GM21381 (cell line): ENCODE data around the gene SEMA6B.
"Not testable (repeated sequence)": the region's sequence is repeated elsewhere in the genome, so short reads cannot be mapped to it uniquely, and the experiment has no call there.

ENCODE experiments used
- ATAC-seq: cut with Tn5 transposase; IDR thresholded peaks from one replicate; pipeline ENCODE4 v1.9.1; 2021; ENCODE audit warnings: mild to moderate bottlenecking, moderate library complexity; ENCODE audit not compliant: unreplicated experiment

SEMA6B gene, protein sequence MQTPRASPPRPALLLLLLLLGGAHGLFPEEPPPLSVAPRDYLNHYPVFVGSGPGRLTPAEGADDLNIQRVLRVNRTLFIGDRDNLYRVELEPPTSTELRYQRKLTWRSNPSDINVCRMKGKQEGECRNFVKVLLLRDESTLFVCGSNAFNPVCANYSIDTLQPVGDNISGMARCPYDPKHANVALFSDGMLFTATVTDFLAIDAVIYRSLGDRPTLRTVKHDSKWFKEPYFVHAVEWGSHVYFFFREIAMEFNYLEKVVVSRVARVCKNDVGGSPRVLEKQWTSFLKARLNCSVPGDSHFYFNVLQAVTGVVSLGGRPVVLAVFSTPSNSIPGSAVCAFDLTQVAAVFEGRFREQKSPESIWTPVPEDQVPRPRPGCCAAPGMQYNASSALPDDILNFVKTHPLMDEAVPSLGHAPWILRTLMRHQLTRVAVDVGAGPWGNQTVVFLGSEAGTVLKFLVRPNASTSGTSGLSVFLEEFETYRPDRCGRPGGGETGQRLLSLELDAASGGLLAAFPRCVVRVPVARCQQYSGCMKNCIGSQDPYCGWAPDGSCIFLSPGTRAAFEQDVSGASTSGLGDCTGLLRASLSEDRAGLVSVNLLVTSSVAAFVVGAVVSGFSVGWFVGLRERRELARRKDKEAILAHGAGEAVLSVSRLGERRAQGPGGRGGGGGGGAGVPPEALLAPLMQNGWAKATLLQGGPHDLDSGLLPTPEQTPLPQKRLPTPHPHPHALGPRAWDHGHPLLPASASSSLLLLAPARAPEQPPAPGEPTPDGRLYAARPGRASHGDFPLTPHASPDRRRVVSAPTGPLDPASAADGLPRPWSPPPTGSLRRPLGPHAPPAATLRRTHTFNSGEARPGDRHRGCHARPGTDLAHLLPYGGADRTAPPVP

DNA sequence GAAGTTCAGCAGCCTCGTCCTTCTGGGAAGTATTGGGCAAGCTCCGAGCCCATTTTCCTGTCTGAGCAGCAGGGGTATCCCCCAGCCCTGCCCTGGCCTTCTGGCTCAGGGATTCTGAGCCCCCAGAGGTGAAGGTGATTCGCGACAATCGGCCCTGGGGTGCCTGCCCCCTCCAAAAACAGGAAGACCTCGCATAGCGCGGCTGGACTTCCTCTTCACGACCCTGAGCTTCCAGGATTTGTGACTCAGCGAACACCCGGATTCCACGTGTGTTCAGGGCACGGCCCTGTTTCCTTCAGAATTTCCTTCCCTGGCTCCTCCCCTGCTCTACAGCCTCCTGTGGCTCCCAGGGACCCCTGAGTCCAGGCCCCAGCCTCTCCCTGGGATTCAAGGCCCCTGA is at the start of gene SEMA6B:
Gene SEMA6B (minus strand): TSS at position 116 of the 400 bp plus-strand sequence. CDS start 1,227 bp downstream, outside the sequence.
- ATAC-seq = no peak

DNA sequence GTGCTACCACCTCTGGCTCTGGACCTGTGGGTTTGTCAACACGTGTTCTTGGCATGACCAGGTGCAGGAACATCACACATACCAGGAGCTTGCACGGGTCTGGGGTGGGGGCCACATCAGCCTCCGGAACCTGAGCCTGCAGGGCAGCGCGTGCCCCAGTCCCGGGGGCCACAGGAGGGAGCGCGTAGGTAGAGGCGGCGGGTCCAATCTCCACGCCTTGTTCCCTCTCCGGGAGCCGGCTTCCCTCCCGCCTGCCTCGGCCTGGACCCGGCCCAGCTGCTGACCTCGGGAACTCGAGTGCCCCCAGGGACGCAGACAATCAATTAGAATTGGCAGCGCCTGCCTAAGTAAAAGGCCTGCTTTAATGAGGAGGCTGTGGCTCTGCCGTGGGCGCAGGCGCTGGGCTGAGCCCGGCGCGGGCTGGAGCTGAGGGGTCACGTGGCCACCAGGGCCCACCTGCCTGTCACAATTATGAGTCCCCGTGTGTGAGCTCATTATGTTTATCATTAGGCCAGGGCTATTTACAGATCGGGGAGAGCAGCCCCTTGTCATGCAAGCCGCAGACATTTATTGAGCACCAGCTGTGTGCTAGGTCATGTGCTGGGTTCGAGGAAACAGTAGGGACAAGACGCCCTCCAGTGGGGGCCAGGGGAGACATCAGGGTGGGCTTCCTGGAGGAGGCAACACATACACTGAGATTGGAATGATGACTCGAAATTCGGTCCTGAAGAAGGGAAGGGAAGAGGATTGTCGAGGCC is 47.6 kb upstream of the SEMA6B start:
- ATAC-seq = no peak

DNA sequence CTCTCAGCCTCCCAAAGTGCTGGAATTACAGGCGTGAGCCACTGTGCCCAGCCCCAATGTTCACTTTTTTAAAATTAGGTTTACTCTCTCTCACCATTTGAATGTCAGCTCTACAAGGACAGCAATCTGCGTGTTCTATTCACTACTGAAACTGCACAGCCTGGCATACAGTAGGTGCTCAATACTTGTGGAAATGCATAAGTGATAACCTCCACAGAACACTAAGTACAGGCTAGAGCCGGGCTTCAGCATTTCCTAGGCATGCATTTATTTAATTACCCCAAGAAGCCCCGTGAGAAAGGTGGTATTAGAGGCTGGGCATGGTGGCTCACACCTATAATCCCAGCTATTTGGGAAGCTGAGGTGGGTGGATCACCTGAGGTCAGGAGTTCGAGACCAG is 46.7 kb upstream of the SEMA6B start:
- no peak for ATAC-seq

DNA sequence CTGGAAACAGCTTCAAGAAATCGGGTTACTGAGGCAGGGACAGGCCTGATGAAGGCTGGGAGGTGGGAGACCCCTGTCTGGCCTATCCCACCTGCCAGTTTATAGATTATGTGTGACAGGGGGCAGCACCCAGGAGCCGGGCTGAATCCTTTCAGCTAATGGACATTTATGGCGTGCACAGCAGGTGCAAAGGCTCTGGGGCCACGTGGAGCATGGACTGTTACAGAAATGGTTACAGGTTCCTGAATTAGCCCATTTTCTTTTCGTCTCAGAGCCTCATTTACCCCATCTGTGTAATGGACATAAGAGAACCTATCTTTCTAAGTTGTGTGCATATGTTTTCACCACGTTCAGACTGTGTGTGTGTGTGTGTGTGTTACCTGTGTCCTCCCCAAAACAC is 45.4 kb upstream of the SEMA6B start:
- no peak for ATAC-seq

DNA sequence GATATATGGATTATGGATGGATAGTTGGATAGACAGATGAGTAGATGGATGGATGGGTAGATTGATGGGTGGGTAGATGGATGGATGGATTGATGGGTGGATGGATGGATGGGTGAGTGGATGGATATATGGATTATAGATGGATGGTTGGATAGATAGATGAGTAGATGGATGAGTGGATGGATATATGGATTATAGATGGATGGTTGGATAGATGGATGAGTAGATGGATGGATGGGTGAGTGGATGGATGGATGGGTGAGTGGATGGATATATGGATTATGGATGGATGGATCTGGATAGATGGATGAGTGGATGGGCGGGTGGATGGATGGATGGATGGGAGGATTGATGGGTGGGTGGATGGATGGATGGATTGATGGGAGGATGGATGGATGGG is 43.4 kb upstream of the SEMA6B start:
- ATAC-seq = no peak

DNA sequence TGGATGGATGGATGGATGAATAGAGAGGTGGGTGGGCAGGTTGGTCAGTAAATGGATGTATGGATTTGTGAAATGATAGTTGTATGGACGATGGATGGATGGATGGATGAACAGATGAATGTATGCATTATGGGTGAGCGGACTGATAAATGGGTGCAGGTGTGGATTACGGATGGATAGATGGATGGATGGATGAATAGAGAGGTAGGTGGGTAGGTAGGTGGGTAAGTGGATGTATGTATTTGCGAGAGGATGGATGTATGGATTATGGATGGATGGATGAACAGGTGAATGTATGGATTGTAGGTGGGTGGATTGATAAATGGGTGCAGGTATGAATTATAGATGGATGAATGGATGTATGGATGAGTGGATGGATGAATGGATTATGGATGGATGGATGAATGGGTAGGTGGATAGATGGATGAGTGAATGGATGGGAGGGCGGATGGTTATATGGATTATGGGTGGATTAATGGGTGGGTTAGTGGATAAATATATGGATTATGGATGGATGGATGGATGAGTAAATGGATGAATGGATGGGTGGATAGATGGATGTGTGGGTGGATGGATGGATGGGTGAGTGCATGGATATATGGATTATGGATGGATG is 42.8 kb upstream of the SEMA6B start:
- no peak for ATAC-seq

DNA sequence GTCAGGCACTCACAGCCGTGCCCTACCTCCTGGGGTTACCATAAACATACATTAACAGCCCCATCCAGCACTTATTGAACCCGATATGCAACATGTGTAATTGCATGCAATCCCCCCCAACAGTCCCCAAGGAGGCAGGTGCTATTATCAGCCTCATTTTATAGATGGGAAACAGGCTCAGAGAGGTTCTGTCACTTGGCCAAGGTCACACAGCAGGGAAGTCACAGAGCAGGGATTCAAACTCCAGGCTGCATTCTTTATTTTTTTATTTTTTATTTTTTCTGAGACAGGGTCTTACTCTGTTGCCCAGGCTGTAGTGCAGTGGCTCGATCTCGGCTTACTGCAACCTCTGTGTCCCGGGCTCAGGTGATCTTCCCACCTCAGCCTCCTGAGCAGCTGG is 41.4 kb upstream of the SEMA6B start:
- ATAC-seq = no peak

DNA sequence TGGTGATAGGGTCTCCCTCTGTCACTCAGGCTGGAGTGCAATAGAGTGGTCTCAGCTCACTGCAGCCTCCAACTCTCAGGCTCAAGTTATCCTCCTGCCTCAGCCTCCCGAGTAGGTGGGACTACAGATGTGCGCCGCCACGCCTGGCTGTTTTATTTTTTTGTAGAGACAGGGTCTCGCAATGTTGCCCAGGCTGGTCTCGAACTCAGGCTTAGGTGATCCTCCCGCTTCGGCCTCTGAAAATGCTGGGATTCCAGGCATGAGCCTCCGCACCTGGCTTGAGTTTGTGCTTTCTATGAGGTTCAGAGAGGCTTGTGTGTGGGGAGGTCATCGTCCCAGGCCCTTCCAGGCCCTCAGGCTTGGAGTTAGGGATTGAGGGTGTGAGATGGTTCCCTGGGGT is 40.6 kb upstream of the SEMA6B start:
- no peak for ATAC-seq

DNA sequence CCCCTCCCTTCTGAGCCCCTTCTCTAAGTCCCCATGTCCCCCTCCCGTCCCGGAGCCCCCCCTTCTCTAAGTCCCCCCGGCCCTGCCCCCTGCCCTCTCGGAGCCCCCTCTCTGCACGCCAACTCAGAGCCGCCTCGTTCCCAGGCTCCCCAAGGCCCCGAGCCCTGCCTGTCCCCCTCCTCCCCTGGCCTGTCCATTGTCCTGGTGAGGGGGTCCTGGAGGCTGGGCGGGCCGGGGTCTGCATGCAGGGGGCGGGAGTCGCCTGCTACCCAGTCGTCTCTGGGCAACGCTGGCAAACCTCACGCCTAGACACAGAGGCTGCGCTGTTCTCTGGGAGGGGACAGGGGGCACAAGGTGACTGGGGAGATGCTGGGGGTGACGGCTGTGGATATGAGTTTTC is 39.2 kb upstream of the SEMA6B start:
- ATAC-seq = no peak

DNA sequence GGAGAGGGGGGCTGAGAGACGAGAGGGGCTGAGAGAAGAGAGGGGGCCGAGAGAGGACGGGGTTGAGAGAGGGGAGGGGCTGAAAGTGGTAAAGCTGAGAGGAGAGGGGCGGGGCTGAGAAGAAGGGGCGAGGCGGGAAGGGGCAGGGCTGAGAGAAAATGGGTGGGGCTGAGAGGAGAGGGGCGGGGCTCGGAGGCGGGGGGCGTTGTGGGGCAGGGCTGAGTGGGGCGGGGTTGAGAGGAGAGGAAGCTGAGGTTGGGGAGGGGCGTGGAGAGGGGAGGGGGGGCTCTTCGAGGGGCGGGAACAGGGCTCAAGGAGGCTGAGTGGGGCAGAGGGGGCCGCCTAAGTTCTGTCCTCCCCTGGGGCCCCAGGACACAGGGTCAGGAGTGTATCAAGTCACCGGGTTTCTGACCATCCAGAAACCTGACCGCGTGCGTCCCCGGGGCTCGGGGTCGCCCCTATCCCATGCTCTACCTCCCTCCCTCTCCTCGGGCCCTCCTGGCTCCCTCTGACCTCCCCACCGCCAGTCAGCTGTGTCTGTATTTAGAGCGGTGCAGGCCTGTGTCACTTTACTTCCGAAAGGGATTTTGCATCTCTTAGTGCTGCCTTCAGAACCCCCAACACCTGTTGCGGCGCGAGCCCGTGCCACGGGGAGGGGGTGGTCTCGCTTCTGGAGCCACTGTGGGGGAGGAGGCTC is 38.6 kb upstream of the SEMA6B start:
- ATAC-seq = no peak

DNA sequence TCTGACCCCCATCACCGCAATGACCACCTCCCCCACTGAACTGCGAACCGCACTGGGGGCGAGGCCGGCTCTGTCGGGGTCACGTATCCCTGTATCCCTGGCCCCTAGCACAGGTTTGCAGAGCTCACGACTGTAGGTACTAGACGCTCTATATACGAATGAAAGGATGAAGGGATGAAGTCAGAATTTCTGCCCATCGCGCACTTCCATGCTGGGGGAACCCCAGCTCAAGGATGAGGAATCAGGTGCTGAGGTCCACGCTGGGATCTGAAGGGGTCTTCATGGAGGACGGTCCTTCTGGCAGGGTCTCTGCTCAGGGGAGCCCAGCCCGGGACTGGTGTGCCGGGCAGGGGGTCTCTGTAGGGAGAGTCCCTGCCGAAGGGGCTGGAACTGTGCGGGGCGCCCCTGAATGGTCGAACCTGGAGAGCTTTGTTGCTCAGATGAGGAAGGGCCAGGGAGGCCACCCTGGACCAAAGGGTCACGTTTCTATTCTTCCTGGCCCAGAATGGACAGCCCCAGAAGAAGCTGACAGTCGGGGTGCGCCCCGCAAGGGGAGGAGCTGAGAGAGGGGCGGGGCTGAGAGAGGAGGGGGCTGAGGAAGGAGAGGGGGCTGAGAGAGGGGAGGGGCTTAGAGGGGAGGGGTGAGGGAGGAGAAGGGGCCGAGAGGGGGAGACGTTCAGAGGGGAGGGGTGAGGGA is 37.9 kb upstream of the SEMA6B start:
- no peak for ATAC-seq

DNA sequence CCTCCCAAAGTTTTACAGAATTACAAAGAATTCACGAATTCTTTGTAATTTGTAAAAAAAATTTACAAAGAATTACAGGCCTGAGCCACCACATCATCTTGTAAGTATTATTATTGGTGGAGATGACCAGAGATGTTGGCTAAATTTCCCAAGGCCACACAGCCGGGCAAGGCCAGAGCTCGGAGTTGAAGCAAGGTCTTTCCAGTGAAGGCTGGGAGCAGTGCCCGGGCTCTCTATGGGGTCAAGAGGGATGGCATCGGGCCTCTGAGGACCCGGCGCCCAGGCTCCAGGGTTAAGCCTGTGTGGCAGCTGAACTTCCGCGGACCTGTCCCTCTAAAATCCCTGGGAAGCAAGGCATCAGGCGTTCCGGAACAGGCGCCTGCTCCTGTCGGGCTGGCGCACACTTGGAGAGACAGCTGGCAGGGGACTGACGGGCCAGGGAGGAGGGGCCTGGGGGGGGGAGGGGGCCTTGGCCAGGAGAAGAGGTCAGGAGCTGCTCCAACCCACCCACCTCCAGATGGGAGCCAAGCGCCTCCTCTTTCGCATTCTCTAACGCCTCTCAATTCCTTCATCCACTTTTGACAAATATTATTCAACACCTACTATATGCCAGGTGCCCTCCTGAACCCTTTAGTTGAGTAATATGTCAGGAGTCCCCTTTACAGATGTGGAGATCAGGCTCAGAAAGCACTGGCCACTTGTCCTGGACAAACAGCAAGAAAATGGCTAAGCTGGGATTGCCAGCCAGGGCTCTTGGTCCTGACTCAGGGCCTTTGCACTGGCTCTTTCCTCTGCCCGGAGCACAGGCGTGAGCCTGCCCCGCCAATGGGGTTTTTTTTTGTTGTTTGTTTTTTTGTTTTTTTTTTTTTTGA is 36.8 kb upstream of the SEMA6B start:
- no peak for ATAC-seq

DNA sequence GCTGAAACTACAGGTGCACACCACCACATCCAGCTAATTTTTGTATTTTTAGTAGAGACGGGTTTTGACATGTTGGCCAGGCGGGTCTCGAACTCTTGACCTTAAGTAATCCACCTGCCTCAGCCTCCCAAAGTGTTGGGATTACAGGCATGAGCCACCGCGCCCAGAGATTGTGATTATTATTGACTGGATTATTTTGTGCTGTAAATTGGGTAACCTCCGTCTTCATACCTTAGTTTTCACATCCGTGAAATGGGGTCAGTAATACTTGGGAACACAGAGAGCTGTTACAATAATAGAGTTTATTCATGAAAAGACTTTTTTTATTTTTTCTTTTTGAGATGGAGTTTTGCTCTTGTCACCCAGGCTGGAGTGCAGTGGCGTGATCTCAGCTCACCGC is 35.7 kb upstream of the SEMA6B start:
- ATAC-seq = not testable (repeated sequence)

DNA sequence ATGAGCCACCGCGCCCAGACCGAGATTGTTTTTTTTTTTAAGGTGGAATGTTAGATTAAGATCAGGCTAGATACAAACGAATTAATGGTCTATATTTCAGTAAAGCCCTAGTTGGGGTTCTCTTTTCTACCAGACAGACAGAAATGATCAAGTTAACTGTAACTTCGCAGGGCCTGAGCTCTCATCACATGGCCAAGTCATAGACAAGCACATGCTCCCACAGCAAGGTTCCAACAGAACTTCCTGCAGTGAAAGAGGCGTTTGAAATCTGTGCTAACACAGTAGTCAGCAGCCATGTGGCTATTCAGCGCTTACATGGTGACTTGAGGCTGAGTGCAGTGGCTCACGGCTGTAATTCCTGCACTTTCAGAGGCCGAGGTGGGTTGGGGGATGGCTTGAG is 34.7 kb upstream of the SEMA6B start:
- ATAC-seq = no peak

DNA sequence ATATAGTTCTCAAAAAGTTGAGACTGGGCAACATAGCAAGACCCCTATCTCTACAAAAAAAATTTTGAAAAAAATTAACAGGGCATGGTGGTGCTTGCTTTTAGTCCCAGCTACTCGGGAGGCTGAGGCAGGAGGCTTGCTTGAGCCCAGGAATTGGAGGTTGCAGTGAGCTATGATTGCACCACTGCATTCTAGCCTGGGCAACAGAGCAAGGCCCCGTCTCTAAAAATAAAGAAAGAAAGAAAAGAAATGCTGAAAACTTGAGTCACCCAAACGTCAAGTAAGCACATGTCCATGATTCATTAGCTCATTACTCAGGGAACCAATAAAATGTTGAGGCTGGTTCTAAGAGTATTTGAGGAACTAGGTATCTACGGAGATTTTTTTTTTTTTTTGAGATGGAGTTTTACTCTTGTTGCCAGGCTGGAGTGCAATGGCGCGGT is 33.9 kb upstream of the SEMA6B start:
- no peak for ATAC-seq

DNA sequence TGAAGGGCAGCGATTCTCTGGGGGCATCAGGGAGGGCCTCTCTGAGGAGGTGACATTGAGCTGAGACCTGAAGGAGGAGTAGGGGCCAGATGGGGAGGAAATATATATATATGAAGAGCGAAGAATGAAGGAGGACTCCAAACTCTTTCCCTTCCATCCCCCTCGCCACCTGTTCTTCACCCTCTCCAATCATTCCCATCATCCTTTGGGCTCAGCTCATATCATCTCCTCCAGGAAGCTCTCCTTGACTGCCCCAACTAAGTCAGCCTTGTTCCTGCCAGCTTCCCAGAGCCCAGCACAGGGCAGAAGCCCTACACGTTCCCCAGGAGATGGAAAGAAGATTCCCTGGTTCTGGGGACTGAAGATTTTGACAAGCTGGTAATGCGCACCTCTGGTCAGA is 33.0 kb upstream of the SEMA6B start:
- ATAC-seq = no peak

DNA sequence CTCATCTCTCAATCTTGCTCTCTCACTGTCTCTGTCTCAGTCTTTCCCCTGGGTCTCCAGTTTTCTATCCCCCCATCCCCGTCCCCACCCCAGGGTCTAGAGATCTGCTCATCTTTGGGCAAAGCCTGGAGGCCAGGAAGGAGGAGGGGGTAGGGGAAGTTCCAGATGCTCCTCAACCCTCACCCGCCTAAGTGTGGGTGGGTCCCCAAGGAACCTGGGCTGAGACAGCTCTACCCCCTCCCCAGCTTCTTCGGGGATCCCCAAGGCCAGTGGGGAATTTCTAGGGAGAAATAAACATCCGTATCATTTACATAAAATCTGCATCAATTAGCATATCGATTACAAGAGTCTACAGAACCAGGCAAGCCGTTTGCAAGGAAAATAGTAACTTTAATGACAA is 31.8 kb upstream of the SEMA6B start:
- no peak for ATAC-seq

DNA sequence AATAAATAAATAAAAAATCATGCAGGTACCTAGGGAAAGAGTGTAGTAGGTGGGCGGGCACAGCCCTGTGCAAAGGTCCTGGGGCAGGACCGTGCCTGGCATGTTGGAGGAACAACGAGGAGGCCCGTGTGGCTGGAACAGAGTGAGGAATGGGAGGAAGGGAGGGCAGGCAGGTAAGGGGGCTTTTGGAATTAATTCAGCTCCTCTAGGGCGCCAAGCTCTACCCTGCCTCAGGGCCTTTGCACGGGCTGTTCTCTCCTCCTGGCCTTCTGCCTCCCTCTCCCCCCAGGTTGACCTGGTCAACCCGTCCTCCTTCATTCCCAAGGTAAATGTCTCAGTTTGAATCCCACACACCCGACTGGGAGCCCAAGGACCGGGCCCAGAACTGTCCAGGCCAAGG is 31.1 kb upstream of the SEMA6B start:
- no peak for ATAC-seq
